IPS-20b (cell line): ENCODE data around the gene GOPC.

Experiments
- H3K27ac ChIP-seq: one replicate; pipeline ENCODE4 v1.5.1; 2013; ENCODE audit warnings: low read length
- H3K27me3 ChIP-seq: 2 replicates; pipeline ENCODE4 v1.6.1; 2013; ENCODE audit warnings: mild to moderate bottlenecking, low read length, inconsistent platforms; ENCODE audit not compliant: insufficient read depth
- H3K36me3 ChIP-seq: 2 replicates; pipeline ENCODE4 v1.6.1; 2013; ENCODE audit warnings: low read depth, mild to moderate bottlenecking, inconsistent platforms, low read length, moderate library complexity; ENCODE audit not compliant: insufficient read depth
- H3K4me1 ChIP-seq: 2 replicates; pipeline ENCODE4 v1.6.1; 2013; ENCODE audit warnings: mild to moderate bottlenecking, control low read depth, inconsistent platforms, low read length, moderate library complexity; ENCODE audit not compliant: insufficient read depth
- H3K4me3 ChIP-seq: 2 replicates; pipeline ENCODE4 v1.5.1; 2013; ENCODE audit warnings: mild to moderate bottlenecking, low read length, inconsistent platforms
- H3K9ac ChIP-seq: 2 replicates; pipeline ENCODE4 v1.6.1; 2013; ENCODE audit warnings: low read depth, mild to moderate bottlenecking, inconsistent platforms, low read length, moderate library complexity
- H3K9me3 ChIP-seq: 2 replicates; pipeline ENCODE4 v1.6.1; 2013; ENCODE audit warnings: mild to moderate bottlenecking, low read depth, low read length, inconsistent platforms; ENCODE audit not compliant: insufficient read depth

Gene GOPC

DNA sequence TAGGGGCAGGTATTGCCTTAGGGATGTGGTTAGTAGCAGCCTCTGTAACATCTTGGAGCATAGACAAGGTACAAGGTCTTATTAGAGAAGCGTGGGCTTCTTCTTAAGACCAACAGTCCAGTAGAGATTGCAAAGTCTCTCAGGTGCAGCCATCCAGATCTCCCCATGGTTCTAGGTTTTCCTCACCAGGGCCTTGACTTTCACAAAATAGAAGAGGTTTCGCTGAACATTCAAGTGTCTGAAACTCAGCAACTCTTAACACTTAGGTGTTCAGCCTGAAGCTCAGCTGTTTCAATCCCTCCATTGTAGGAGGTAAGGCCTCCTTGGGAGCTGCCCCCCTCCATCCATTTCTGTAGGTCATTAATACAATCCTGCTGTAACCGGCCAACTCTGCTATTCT is 44.4 kb downstream of the GOPC start:
- Histone ChIP-seq H3K36me3 (peaks cover 4% of the 10 kb centered on the region), H3K9me3 (no peaks in the 10 kb centered on the region), H3K27ac (no peak overlapping the region)

DNA sequence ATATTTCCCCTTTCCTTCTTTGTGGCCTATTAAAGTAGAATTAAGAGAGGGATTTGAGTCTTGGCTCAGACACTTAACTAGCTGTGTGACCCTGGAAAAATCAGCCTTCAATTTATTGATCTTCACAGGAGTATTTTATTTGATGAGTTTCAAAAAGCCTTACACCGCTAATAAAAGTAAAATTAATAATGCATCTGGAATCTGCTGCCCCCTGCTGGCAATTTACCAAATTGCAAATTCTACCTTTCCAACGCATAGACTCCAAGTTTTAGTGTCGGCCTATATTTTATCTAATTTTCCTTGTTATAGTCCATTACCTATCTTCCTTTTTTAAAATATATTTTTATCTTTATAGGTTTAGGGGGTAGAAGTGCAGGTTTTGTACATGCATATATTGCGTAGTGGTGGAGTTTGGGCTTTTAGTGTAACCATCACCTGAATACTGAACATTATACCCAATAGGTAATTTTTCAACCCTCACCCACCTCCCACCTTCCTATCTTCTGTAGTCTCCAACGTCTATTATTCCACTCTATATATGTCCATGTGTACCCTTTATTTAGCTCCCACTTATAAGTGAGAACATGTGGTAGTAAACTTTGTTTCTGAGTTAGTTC is 46.3 kb downstream of the GOPC start:
- Histone ChIP-seq H3K27me3 (no peaks in the 10 kb centered on the region), H3K27ac (no peak overlapping the region), H3K9me3 (no peaks in the 10 kb centered on the region), H3K4me1 (no peaks in the 10 kb centered on the region), H3K4me3 (no peak overlapping the region), H3K9ac (no peak overlapping the region), H3K36me3 (no peaks in the 10 kb centered on the region)

More for the DNA sequence above, 44.4 kb downstream of the GOPC start:
- Histone ChIP-seq H3K4me3 (no peak overlapping the region), H3K9ac (no peak overlapping the region), H3K27me3 (no peaks in the 10 kb centered on the region), H3K4me1 (no peaks in the 10 kb centered on the region)

- Histone ChIP-seq H3K9me3 (no peaks in the 10 kb centered on the region), H3K36me3 (no peaks in the 10 kb centered on the region), H3K4me3 (no peak overlapping the region), H3K9ac (no peak overlapping the region), H3K27me3 (no peaks in the 10 kb centered on the region), H3K27ac (no peak overlapping the region), H3K4me1 (peaks cover 2% of the 10 kb centered on the region)
Observed at GRCh38 chr6:117555262-117555849, 47.0 kb downstream of the GOPC start.

DNA sequence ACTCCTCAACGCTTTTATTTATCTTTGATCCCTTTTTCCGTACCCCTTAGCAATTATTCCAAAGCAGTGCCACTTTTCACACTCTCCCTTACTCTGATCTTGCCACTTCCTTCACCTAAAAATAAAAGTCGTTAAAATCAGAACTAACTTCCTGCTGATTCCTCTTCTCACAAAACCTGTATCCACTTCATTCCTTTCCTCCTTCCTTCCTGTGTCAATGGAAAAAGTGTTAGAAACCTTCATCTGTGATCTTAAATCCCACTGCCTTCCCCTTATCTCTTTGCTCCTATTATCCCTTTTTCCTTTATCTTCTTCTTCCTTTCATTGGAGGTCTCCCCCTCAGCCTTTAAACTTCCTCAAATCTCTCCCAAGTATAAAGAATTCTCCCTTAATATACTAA is 49.2 kb downstream of the GOPC start:
- no peaks in the 10 kb centered on the region for H3K36me3 ChIP-seq
- no peak overlapping the region for H3K27ac ChIP-seq
- H3K9ac ChIP-seq, result no peak overlapping the region
- H3K4me3 ChIP-seq, result no peak overlapping the region
- peaks cover 15% of the 10 kb centered on the region for H3K4me1 ChIP-seq
- no peaks in the 10 kb centered on the region for H3K9me3 ChIP-seq
- no peaks in the 10 kb centered on the region for H3K27me3 ChIP-seq

- Histone ChIP-seq H3K9me3 (no peaks in the 10 kb centered on the region), H3K4me1 (peaks cover 15% of the 10 kb centered on the region), H3K27ac (no peak overlapping the region), H3K9ac (no peak overlapping the region), H3K4me3 (no peak overlapping the region), H3K27me3 (no peaks in the 10 kb centered on the region), H3K36me3 (no peaks in the 10 kb centered on the region)
Observed at GRCh38 chr6:117552618-117553017, 49.7 kb downstream of the GOPC start.

- Histone ChIP-seq H3K27me3 (no peaks in the 10 kb centered on the region), H3K4me3 (no peak overlapping the region), H3K4me1 (peaks cover 15% of the 10 kb centered on the region), H3K9me3 (no peaks in the 10 kb centered on the region), H3K36me3 (no peaks in the 10 kb centered on the region), H3K9ac (no peak overlapping the region), H3K27ac (no peak overlapping the region)
Observed at GRCh38 chr6:117550618-117551242, 51.6 kb downstream of the GOPC start.

- Histone ChIP-seq H3K27ac (no peak overlapping the region), H3K27me3 (no peaks in the 10 kb centered on the region), H3K4me1 (peaks cover 15% of the 10 kb centered on the region), H3K9me3 (no peaks in the 10 kb centered on the region), H3K36me3 (no peaks in the 10 kb centered on the region), H3K9ac (no peak overlapping the region), H3K4me3 (no peak overlapping the region)
Observed at GRCh38 chr6:117550078-117550600, 52.2 kb downstream of the GOPC start.

- H3K9me3 ChIP-seq, result no peaks in the 10 kb centered on the region
- H3K4me1 ChIP-seq, result peaks cover 15% of the 10 kb centered on the region
- H3K9ac ChIP-seq, result no peak overlapping the region
- no peaks in the 10 kb centered on the region for H3K36me3 ChIP-seq
- H3K27ac ChIP-seq, result no peak overlapping the region
- no peaks in the 10 kb centered on the region for H3K27me3 ChIP-seq
- no peak overlapping the region for H3K4me3 ChIP-seq
Observed at GRCh38 chr6:117549611-117550010, 52.7 kb downstream of the GOPC start.

GRCh38 chr6:117548797-117549301 is 53.5 kb downstream of the GOPC start:
- Histone ChIP-seq H3K4me3 (no peak overlapping the region), H3K27ac (no peak overlapping the region)

GRCh38 chr6:117547688-117548621 is 54.4 kb downstream of the GOPC start:
- Histone ChIP-seq H3K27me3 (no peaks in the 10 kb centered on the region), H3K27ac (no peak overlapping the region), H3K9me3 (no peaks in the 10 kb centered on the region), H3K9ac (no peak overlapping the region), H3K4me1 (peaks cover 15% of the 10 kb centered on the region), H3K36me3 (no peaks in the 10 kb centered on the region), H3K4me3 (no peak overlapping the region)

More at GRCh38 chr6:117548797-117549301, 53.5 kb downstream of the GOPC start:
- Histone ChIP-seq H3K9me3 (no peaks in the 10 kb centered on the region), H3K36me3 (no peaks in the 10 kb centered on the region), H3K27me3 (no peaks in the 10 kb centered on the region), H3K9ac (no peak overlapping the region), H3K4me1 (peaks cover 15% of the 10 kb centered on the region)

DNA sequence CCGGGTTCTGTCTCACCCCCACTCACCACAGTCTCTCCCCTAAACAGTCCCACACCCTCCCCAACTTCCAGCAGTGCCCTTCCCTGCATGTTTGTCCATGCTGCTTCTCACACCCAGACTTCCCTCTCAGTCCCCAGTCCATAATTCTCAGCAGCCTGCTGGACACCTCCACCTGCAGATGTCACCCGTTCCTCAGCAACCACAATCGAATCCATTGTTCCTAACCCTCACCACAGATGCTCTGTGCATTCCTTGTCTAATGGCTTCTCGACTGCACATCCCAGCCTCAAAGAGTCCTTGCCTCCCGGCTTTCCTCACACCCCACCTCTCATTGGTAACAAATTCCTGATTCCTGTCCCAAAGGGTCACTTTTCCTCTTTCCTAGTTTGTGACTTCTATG is 55.6 kb downstream of the GOPC start:
- Histone ChIP-seq H3K4me3 (no peak overlapping the region), H3K9me3 (no peaks in the 10 kb centered on the region), H3K27me3 (no peaks in the 10 kb centered on the region), H3K36me3 (no peaks in the 10 kb centered on the region), H3K27ac (no peak overlapping the region), H3K9ac (no peak overlapping the region), H3K4me1 (peaks cover 15% of the 10 kb centered on the region)
